Neuron (in vitro differentiated cells): ENCODE results near the gene PIGR.

Experiments
- H2AFZ ChIP-seq: one replicate; pipeline ENCODE4 v1.6.1; 2013; ENCODE audit warnings: low read depth, mild to moderate bottlenecking, inconsistent platforms, low read length, moderate library complexity
- H3K27me3 ChIP-seq: one replicate; pipeline ENCODE4 v1.6.1; 2013; ENCODE audit warnings: low read length; ENCODE audit not compliant: insufficient read depth
- H3K36me3 ChIP-seq: one replicate; pipeline ENCODE4 v1.6.1; 2013; ENCODE audit warnings: low read length; ENCODE audit not compliant: insufficient read depth
- H3K4me1 ChIP-seq: one replicate; pipeline ENCODE4 v1.6.1; 2013; ENCODE audit warnings: low read length; ENCODE audit not compliant: insufficient read depth
- H3K4me3 ChIP-seq: 2 replicates; pipeline ENCODE4 v1.5.1; 2013; ENCODE audit warnings: mild to moderate bottlenecking, low read length, moderate library complexity
- H3K9me3 ChIP-seq: one replicate; pipeline ENCODE4 v1.6.1; 2013; ENCODE audit warnings: low read length

PIGR gene

DNA sequence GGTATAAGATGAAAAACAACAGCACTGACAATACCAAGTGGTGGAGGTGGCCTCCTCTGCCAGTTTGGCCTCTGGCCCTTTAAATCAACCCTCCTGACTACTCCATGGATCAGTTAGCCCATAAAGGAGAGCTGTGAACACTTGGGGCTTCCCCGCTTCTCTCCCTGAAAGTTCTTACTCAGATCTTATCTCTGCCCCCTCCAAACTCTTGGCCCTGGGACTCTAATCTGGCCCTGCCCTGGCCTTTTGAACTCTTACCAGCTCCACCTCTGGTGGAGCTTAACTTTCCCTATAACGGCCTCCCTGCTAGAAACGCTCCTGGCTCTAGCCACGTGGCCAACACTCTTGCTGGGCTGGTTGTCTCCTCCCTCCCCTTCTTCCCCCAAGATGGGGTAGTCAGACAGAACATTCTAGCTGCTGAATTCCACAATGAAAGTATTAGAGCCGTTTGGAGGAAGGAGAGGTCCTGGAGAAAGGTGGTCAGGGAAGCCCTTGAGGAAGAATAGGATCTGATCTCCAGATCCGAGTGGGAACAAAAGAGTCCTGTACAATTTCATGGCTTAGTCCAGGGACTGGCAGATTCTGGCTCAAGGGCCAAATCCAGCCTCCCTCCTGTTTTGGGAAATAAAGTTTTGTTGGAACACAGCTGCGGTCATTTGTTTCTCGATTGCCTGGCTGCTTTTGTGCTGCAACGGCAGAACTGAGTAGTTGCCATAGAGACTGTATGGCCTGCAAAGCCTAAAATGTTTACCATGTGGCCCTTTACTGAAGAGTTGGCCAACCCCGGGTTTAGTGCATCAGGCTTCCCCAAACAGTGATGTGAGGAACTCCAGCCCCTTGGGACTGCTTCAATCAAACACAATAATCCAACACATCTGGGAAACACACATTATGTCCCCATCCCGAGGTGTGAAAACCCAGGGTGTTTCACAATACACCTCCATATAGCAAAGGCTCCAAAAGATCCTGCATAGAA, 9.5 kb upstream of the PIGR start:
- no peaks in the 10 kb centered on the region for H3K9me3 ChIP-seq
- no peaks in the 10 kb centered on the region for H3K27me3 ChIP-seq
- no peak overlapping the region for H3K4me3 ChIP-seq
- no peak overlapping the region for H2AFZ ChIP-seq
- peaks cover 7% of the 10 kb centered on the region for H3K4me1 ChIP-seq
- no peaks in the 10 kb centered on the region for H3K36me3 ChIP-seq

DNA sequence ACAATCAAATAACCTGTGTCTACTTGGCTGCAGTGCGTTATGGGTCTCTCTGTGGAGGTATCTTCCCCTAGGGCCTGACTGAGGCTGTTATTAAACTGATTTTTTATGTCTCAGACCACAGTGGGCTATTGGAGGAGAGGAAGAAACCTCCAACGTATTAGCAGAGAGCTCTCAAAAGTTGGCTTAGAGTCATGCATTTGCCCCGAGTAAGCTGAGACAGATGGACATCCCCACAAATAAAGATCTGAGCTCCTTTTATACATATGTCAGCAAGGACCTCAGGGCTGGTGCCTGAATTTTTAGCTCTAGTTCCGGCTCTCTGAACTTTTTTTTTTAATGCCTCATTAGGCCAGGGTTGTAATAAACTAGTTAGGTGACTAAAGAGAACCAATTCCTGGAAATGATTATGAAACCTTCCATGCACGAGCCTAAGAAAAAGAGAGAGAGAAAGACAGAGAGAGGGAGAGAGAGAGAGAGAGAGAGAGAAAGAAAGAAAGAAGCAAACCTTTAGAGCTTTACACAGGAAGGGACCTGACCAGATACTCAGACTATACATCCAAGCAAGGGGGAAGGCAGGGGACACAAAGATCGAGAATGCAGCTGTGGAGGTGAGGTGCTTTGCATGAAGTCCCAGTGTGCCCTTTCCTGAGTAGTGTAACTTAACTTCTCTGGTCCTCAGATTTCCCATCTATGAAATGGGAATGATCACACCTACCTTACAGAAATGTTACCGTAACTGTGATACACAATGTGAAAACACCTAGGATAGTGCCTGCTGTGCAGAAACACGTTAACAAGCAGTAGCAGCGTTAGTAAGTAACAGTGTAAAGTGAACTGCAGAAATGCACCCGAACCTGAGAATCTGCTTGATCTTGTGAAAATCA, 8.4 kb upstream of the PIGR start:
- no peaks in the 10 kb centered on the region for H3K27me3 ChIP-seq
- no peak overlapping the region for H2AFZ ChIP-seq
- H3K36me3 ChIP-seq = no peaks in the 10 kb centered on the region
- peaks cover 7% of the 10 kb centered on the region for H3K4me1 ChIP-seq
- H3K9me3 ChIP-seq = no peaks in the 10 kb centered on the region
- H3K4me3 ChIP-seq = no peak overlapping the region

DNA sequence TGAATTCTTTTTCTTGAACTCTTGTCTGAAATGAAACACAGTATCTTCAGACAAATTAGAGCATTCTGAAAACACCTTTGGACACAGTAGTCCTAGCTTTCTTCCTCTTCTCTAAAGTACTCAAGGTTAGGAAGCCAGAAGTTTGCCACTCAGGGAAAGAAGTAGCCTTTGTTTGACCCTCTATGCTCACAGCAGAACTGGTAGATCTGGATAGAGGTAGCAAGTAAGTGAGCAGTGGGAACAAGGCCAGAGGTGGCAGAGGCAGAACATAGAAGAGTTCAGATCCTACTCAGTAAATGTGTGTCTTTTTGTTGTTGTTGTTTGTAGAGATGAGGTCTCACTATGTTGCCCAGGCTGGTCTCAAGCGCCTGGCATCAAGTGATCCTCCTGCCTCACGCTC, 7.4 kb upstream of the PIGR start:
- no peaks in the 10 kb centered on the region for H3K36me3 ChIP-seq
- H3K4me1 ChIP-seq = peaks cover 7% of the 10 kb centered on the region
- H3K4me3 ChIP-seq = no peak overlapping the region
- no peak overlapping the region for H2AFZ ChIP-seq
- H3K27me3 ChIP-seq = no peaks in the 10 kb centered on the region
- no peaks in the 10 kb centered on the region for H3K9me3 ChIP-seq

DNA sequence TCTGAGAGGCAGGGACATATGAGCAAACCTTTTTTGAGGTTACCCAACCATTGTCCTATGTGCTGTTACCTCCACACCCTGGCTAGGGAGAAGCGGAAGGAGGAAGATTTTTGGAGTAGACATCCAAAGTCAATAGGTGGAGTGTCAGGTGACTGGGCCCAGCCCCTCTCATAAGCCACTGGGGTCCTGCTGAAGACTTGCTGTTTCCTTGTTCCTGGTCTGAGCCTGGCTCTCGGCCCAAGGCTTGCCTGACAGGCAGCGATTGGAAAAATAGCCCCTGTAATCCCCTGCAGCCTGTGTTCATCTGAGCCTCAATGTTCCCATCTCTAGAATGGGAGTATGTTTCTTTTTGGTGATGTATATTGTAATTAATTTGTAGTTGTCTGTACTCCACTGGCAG, 6.9 kb upstream of the PIGR start:
- Histone ChIP-seq H3K4me3 (no peak overlapping the region), H2AFZ (no peak overlapping the region), H3K9me3 (no peaks in the 10 kb centered on the region), H3K27me3 (no peaks in the 10 kb centered on the region), H3K4me1 (peaks cover 7% of the 10 kb centered on the region), H3K36me3 (no peaks in the 10 kb centered on the region)

DNA sequence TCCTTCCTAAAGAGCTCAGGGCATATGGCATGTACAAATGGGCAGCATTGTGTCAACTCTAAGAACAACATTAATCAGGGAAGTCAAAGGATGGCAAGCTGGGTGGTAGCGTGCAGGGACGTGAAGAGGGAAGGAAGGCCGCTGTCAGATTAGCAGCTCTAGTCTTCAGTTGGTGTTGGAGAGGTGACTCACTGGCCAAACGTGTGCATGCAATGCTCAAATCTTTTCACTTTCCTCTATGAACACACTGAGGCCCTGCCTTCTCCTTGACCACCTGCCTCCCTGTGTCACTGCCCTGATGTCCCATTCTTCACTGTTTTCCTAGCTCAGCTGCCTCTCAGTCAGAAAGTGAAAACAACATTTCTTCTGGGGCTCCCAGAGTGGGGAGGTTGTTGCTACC, 5.9 kb upstream of the PIGR start:
- Histone ChIP-seq H3K9me3 (no peaks in the 10 kb centered on the region), H2AFZ (no peak overlapping the region), H3K4me3 (no peak overlapping the region), H3K36me3 (no peaks in the 10 kb centered on the region), H3K27me3 (no peaks in the 10 kb centered on the region), H3K4me1 (peaks cover 7% of the 10 kb centered on the region)

DNA sequence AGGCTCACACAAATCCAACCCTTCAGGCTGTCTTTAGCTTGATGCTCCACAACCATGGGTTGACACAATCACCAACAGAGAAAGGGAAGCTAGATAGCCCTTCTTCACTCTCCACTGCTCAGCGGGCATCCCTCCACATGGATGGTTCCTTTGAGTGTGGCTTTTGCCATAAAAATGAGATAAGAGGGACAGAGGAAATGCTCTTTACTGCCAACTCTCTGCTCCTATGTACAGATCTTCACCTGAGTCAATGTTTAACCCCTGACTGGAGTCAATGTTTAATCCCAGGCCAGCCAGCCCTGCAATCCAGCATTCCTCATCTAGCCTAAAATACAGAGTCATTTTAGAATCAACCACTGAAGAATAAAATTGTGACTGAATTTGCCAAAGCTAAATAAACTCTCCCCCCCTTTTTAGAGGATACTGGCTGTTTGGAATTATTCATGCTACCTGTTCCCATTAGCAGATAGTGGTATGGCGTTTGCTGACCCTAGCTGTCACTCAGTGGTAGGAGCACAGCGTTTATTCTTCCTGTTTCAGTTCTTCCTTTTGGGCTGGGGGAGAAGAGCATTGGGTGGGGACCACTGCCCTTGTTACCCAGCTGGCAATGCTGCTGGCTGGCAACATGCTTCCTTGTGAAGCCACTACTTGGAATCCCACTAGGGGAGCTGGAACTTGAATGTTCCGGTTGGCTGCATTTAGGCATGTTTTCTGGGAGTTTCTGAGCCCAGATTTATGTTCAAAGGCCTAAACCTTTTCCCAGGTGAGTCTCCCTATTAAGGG, 5.2 kb upstream of the PIGR start:
- H3K36me3 ChIP-seq = no peaks in the 10 kb centered on the region
- no peaks in the 10 kb centered on the region for H3K9me3 ChIP-seq
- H3K27me3 ChIP-seq = no peaks in the 10 kb centered on the region
- H3K4me1 ChIP-seq = peaks cover 7% of the 10 kb centered on the region
- H3K4me3 ChIP-seq = no peak overlapping the region
- no peak overlapping the region for H2AFZ ChIP-seq

DNA sequence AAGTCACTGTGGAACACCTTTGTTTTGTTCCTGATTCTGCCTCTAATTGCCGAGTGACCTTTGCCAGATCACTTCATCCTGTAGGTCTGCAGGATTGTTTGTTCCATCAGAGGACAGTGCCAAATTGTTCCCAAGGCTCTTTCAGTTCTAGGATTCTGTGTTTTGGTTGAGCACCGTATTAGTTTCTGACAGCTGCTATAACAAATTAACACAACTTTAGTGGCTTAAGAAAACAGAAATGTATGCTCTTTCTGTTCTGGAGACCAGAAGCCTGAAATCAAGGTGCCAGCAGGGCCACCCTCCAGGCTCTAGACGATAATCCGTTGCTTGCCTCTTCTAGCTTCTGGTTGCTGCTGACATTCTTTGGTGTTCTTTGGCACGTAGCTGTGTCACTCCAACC, 3.4 kb upstream of the PIGR start:
- Histone ChIP-seq H2AFZ (no peak overlapping the region), H3K9me3 (no peaks in the 10 kb centered on the region), H3K27me3 (no peaks in the 10 kb centered on the region)

DNA sequence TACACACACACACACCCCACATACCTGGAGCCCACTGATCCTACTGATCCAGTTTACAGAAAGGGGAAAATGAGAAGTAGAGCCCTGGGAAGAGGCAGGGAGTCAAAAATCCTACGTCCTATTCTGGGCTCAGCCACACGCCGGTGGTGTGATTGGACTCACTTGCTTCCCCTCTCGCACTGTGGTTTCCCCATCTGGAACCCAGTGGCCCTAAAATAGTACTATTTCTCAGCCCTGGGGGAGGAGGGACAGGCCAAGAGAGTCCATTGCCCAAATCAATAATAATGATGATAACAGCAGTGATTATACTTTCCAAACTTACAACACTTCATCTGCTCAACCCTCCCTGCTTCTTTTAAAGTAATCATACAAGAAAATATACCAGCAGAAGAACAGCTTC, 2.9 kb upstream of the PIGR start:
- H3K9me3 ChIP-seq = no peaks in the 10 kb centered on the region
- H3K27me3 ChIP-seq = no peaks in the 10 kb centered on the region
- H3K4me3 ChIP-seq = no peak overlapping the region
- H2AFZ ChIP-seq = no peak overlapping the region
- H3K4me1 ChIP-seq = no peaks in the 10 kb centered on the region
- no peaks in the 10 kb centered on the region for H3K36me3 ChIP-seq

More for the DNA sequence above, 3.4 kb upstream of the PIGR start:
- Histone ChIP-seq H3K36me3 (no peaks in the 10 kb centered on the region), H3K4me1 (no peaks in the 10 kb centered on the region), H3K4me3 (no peak overlapping the region)

DNA sequence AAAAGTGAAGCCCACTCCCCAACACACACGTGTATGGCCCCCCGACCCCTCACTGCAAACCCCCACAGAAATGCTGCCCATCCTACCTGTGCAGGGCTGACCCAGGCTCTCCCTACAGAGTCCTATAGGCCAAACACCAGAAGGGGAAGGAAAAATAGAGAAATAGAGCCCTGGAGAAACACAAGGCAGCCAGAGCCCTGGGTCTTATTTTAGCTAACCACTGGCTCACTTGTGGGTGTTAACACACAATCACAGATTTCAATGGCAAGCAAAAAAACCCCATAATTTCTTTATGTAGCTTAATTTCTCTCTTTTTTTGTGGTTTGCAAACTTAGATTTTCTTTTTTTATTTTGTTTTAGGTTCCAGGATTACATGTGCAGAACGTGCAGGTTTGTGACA, 989 bp upstream of the PIGR start:
- Histone ChIP-seq H3K4me3 (no peak overlapping the region), H3K36me3 (no peaks in the 10 kb centered on the region), H3K27me3 (no peaks in the 10 kb centered on the region), H3K4me1 (no peaks in the 10 kb centered on the region), H3K9me3 (no peaks in the 10 kb centered on the region), H2AFZ (no peak overlapping the region)

DNA sequence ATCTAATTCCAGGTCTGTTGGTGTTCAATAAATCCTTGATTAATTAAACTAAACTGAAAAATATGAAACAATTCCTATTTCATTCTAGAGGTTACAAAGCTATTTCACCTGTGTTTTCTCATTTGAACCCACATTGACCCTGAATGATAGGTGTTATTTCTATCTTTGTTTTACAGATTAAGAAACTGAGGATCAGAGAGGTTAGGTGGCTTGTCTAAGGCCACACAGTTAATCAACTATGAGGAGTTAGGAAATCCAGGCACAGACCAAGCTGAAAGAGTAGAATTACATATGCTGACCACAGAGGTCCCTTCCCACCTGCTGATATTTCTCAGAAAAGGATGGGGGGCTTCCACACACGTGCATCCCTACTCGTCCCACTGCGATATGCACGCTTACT, 487 bp downstream of the PIGR start:
- Histone ChIP-seq H2AFZ (no peak overlapping the region), H3K4me3 (no peak overlapping the region), H3K9me3 (no peaks in the 10 kb centered on the region), H3K36me3 (no peaks in the 10 kb centered on the region), H3K27me3 (no peaks in the 10 kb centered on the region), H3K4me1 (no peaks in the 10 kb centered on the region)

DNA sequence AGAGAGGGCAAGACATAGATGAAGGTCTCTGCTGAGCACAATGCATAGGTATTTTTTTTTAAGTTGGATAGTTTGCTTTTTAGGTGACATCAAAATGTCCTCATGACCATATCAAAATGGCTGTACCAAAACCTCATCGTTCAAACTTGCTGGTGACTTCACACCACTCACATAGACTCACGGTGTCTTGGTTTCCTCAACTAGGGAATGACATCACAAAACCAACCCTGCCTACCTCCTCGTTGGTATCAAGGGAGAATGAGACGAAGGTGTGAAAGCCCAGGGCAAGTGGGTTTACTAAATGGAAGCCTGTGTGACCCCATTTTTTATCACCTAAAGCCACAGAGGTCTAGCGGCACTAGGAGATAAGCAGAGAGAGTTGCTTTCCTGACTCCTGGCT, 1.6 kb downstream of the PIGR start:
- Histone ChIP-seq H3K4me3 (no peak overlapping the region), H3K27me3 (no peaks in the 10 kb centered on the region)

DNA sequence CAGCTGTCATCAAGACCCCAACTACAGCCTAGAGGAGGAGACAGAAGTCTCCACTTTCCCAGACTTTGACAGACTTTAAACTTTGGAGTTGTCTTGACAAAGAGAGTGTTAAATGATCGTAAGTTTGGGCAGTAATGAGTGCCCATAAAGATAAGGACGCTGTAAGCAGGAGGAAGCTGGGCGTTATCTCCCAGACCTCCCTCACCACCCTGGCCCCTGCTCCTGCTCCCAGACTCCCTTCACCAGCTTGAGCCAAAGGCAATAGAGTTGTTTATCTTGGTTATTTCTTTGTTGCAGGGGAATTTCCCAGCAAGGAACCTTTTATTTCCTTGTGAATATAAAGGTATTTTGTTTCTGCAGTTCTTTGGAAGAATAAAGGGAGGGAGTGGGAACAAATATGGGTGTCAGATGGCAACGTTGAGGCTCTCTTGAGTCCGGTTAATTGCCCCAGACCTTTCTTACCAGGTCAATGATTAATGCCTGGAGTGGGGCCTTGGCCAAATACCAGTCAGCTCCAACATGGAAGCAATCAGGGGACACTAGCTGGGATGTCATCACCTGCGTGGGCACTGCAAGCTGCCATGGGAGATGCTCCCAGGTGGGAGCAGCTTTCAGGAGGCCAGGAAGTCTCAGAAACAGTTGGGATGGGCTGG, 4.4 kb downstream of the PIGR start:
- Histone ChIP-seq H3K27me3 (peaks cover 1% of the 10 kb centered on the region), H3K4me3 (no peak overlapping the region), H3K36me3 (no peaks in the 10 kb centered on the region), H3K9me3 (no peaks in the 10 kb centered on the region), H3K4me1 (no peaks in the 10 kb centered on the region), H2AFZ (no peak overlapping the region)

More for the DNA sequence above, 1.6 kb downstream of the PIGR start:
- H3K36me3 ChIP-seq = no peaks in the 10 kb centered on the region
- H3K9me3 ChIP-seq = no peaks in the 10 kb centered on the region
- H3K4me1 ChIP-seq = no peaks in the 10 kb centered on the region
- no peak overlapping the region for H2AFZ ChIP-seq
